HepG2 (cell line): ENCODE results near the gene TMEM240. TPM values are rescaled to one million over a fixed set of nuclear protein-coding genes. Genes with fewer than 3 reads are reported as not detected.
A peak's percentile ranks its signal among the peaks of the same experiment; 100 is the strongest.

Source experiments
- ADNP ChIP-seq: sonication (generic); formaldehyde crosslinking; IDR thresholded peaks from 2 replicates; pipeline ENCODE4 v1.4.0; 2020; ENCODE audit warnings: missing genetic modification reagents
- BRD4 ChIP-seq: sonication (generic); formaldehyde crosslinking; IDR thresholded peaks from 2 replicates; pipeline ENCODE4 v1.4.0; 2020; ENCODE audit warnings: missing genetic modification reagents
- CEBPB ChIP-seq: IDR thresholded peaks from 2 replicates; pipeline ENCODE4 v1.6.1; 2011; ENCODE audit warnings: low read depth, low read length, improper control_type of control experiment, borderline replicate concordance
- SAP130 ChIP-seq: IDR thresholded peaks from 2 replicates; pipeline ENCODE4 v1.6.1; 2016; ENCODE audit warnings: low read depth
- SCMH1 ChIP-seq: sonication (generic); formaldehyde crosslinking; IDR thresholded peaks from 2 replicates; pipeline ENCODE4 v1.9.0; 2021; ENCODE audit warnings: missing genetic modification reagents, mild to moderate bottlenecking, borderline replicate concordance
- SETDB1 ChIP-seq: sonication (generic); formaldehyde crosslinking; IDR thresholded peaks from 2 replicates; pipeline ENCODE4 v1.5.1; 2020; ENCODE audit warnings: missing genetic modification reagents, mild to moderate bottlenecking, borderline replicate concordance
- SMAD9 ChIP-seq: sonication (generic); formaldehyde crosslinking; IDR thresholded peaks from 2 replicates; pipeline ENCODE4 v1.5.1; 2020; ENCODE audit warnings: mild to moderate bottlenecking, missing genetic modification reagents
- SNRNP70 ChIP-seq: fragments of 200-400 bp; formaldehyde crosslinking; IDR thresholded peaks from 2 replicates; pipeline ENCODE4 v1.6.1; 2017; ENCODE audit warnings: mild to moderate bottlenecking, low read depth, low read length, moderate library complexity
- SP2 ChIP-seq: sonication (generic); formaldehyde crosslinking; IDR thresholded peaks from 2 replicates; pipeline ENCODE4 v1.5.1; 2020; ENCODE audit warnings: mild to moderate bottlenecking, missing genetic modification reagents
- TBX3 ChIP-seq: fragments of 450-650 bp; IDR thresholded peaks from 2 replicates; pipeline ENCODE4 v1.6.1; 2017; ENCODE audit warnings: antibody characterized with exemption, mild to moderate bottlenecking, inconsistent platforms, borderline replicate concordance
- ZNF180 ChIP-seq: sonication (generic); formaldehyde crosslinking; IDR thresholded peaks from 2 replicates; pipeline ENCODE4 v1.4.0; 2020; ENCODE audit warnings: low read depth, missing genetic modification reagents, borderline replicate concordance
- ZNF235 ChIP-seq: sonication (generic); formaldehyde crosslinking; IDR thresholded peaks from 2 replicates; pipeline ENCODE4 v1.8.1; 2023; ENCODE audit warnings: mild to moderate bottlenecking, missing genetic modification reagents, borderline replicate concordance
- ZNF615 ChIP-seq: sonication (generic); formaldehyde crosslinking; IDR thresholded peaks from 2 replicates; pipeline ENCODE4 v1.5.0; 2020; ENCODE audit warnings: mild to moderate bottlenecking, missing genetic modification reagents, borderline replicate concordance
- polyA plus RNA-seq, 8 experiments: library from polyadenylated mRNA; depleted of rRNA in 3 of 8; stranded (reverse) in 7 of 8; unstranded in 1 of 8; fragments of >200 nt; fragmentation: Illumina TruSeq in 4 of 8; extraction: Trizol in 4 of 8; gene quantifications; 2 replicates each; pipeline versions ENCODE4 v1.2.1 to v1.2.3, GENCODE V29; 2011 to 2016; ENCODE audit warnings: low read depth in 4 of 8, missing spikeins in 1 of 8, mixed read lengths in 1 of 8; ENCODE audit not compliant: insufficient read depth in 1 of 8
- total RNA-seq, 5 experiments: library from RNA; depleted of rRNA; stranded (reverse); fragments of >200 nt; fragmentation: Illumina TruSeq; extraction: Trizol; gene quantifications; 2 replicates each; pipeline ENCODE4 v1.2.3, GENCODE V29; 2016; ENCODE audit warnings: low read depth in 1 of 5
- TF ChIP-seq, protein P1 (sequence below): sonication (generic); formaldehyde crosslinking; IDR thresholded peaks from 2 replicates; pipeline ENCODE4 v1.4.0; 2020; ENCODE audit warnings: missing genetic modification reagents
- TF ChIP-seq, protein P2 (sequence below), 2 experiments: sonication (generic) in 1 of 2; formaldehyde crosslinking in 1 of 2; IDR thresholded peaks; 2 replicates each; pipeline versions ENCODE4 v1.5.1 to v1.6.1; 2011 to 2020; ENCODE audit warnings: borderline replicate concordance in 1 of 2, low read depth in 1 of 2, low read length in 1 of 2, mild to moderate bottlenecking in 1 of 2, missing genetic modification reagents in 1 of 2, moderate library complexity in 1 of 2
- TF ChIP-seq, protein P3 (sequence below): sonication (generic); formaldehyde crosslinking; IDR thresholded peaks from 2 replicates; pipeline ENCODE4 v1.5.0; 2020; ENCODE audit warnings: missing genetic modification reagents, mild to moderate bottlenecking, borderline replicate concordance
- TF ChIP-seq, protein P4 (sequence below): sonication (generic); formaldehyde crosslinking; IDR thresholded peaks from 2 replicates; pipeline ENCODE4 v1.9.0; 2022; ENCODE audit warnings: low read depth, missing genetic modification reagents
- TF ChIP-seq, protein P5 (sequence below): IDR thresholded peaks from 2 replicates; pipeline ENCODE4 v1.6.1; 2016; ENCODE audit warnings: low read depth
- TF ChIP-seq, protein P6 (sequence below): sonication (generic); formaldehyde crosslinking; IDR thresholded peaks from 2 replicates; pipeline ENCODE4 v1.5.0; 2020; ENCODE audit warnings: mild to moderate bottlenecking, low read depth, missing genetic modification reagents, borderline replicate concordance

The TMEM240 gene
- total and polyA plus RNA-seq, 2 of the 13 experiments (the other 11 are each of a cell fraction or from before 2014, with no cell fraction given), result 0.17 TPM; not detected in 1

DNA sequence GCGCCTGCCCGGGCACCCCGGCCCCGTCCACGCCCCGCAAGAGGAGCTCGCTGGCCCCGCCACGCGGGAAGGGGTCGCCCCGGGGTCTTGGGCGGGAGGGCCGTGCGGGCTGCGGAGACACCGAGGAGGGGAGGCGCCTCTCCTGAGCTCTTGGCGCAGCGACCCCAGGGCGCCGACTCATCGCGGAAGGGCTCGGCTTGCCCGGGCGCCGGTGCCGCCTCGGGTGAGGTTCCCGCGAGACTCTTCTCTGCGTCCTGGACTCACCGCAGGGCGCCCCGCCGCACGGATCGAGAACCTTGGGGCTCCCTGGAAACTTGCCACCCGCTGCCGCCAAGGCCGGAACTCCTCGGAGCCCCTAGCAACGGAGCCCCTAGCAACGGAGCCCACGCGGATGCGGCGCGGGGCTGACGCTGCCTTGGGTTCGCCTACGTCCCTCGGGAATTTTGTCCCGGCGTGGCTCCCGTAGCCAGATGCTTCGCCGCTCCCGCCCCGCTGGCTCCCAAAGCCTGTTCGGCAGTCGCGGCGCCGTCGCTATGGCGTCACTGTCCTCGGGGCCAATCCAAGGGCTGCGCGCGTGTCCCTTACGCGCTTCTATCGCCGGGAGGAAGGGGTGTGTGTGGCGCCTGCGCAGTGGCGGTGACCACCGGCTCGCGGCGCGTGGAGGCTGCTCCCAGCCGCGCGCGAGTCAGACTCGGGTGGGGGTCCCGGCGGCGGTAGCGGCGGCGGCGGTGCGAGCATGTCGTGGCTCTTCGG lies 28.7 kb downstream of the TMEM240 start, which contains the start of gene ATAD3A (continued):
- TF ChIP-seq, protein P1, sequence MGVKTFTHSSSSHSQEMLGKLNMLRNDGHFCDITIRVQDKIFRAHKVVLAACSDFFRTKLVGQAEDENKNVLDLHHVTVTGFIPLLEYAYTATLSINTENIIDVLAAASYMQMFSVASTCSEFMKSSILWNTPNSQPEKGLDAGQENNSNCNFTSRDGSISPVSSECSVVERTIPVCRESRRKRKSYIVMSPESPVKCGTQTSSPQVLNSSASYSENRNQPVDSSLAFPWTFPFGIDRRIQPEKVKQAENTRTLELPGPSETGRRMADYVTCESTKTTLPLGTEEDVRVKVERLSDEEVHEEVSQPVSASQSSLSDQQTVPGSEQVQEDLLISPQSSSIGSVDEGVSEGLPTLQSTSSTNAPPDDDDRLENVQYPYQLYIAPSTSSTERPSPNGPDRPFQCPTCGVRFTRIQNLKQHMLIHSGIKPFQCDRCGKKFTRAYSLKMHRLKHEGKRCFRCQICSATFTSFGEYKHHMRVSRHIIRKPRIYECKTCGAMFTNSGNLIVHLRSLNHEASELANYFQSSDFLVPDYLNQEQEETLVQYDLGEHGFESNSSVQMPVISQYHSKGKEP (CRISPR knock-in tag), result no peak
- TF ChIP-seq BRD4, result no peak; the same call in 1 of the 2 replicates
- TF ChIP-seq, protein P2, sequence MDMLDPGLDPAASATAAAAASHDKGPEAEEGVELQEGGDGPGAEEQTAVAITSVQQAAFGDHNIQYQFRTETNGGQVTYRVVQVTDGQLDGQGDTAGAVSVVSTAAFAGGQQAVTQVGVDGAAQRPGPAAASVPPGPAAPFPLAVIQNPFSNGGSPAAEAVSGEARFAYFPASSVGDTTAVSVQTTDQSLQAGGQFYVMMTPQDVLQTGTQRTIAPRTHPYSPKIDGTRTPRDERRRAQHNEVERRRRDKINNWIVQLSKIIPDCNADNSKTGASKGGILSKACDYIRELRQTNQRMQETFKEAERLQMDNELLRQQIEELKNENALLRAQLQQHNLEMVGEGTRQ (IDR thresholded peaks at IDR 0.05; ENCODE audit: low read depth, low read length), result no peak
- TF ChIP-seq, protein P2 (CRISPR knock-in tag; IDR thresholded peaks at IDR 0.05; ENCODE audit: borderline replicate concordance), result no peak; the same call in 1 of the 2 replicates
- TF ChIP-seq, protein P3, sequence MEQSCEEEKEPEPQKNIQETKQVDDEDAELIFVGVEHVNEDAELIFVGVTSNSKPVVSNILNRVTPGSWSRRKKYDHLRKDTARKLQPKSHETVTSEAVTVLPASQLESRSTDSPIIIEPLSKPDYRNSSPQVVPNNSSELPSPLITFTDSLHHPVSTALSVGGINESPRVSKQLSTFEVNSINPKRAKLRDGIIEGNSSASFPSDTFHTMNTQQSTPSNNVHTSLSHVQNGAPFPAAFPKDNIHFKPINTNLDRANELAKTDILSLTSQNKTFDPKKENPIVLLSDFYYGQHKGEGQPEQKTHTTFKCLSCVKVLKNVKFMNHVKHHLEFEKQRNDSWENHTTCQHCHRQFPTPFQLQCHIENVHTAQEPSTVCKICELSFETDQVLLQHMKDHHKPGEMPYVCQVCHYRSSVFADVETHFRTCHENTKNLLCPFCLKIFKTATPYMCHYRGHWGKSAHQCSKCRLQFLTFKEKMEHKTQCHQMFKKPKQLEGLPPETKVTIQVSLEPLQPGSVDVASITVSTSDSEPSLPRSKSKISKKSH (CRISPR knock-in tag), result peak; percentile 83
- TF ChIP-seq SETDB1, result no peak
- TF ChIP-seq, protein P4, sequence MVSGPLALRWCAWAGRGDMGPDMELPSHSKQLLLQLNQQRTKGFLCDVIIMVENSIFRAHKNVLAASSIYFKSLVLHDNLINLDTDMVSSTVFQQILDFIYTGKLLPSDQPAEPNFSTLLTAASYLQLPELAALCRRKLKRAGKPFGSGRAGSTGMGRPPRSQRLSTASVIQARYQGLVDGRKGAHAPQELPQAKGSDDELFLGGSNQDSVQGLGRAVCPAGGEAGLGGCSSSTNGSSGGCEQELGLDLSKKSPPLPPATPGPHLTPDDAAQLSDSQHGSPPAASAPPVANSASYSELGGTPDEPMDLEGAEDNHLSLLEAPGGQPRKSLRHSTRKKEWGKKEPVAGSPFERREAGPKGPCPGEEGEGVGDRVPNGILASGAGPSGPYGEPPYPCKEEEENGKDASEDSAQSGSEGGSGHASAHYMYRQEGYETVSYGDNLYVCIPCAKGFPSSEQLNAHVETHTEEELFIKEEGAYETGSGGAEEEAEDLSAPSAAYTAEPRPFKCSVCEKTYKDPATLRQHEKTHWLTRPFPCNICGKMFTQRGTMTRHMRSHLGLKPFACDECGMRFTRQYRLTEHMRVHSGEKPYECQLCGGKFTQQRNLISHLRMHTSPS (CRISPR knock-in tag), result no peak
- TF ChIP-seq, protein P5, sequence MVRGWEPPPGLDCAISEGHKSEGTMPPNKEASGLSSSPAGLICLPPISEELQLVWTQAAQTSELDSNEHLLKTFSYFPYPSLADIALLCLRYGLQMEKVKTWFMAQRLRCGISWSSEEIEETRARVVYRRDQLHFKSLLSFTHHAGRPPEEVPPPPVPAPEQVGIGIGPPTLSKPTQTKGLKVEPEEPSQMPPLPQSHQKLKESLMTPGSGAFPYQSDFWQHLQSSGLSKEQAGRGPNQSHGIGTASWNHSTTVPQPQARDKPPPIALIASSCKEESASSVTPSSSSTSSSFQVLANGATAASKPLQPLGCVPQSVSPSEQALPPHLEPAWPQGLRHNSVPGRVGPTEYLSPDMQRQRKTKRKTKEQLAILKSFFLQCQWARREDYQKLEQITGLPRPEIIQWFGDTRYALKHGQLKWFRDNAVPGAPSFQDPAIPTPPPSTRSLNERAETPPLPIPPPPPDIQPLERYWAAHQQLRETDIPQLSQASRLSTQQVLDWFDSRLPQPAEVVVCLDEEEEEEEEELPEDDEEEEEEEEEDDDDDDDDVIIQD, result no peak
- no peak for TF ChIP-seq ZNF235 (CRISPR knock-in tag)
- no peak for TF ChIP-seq SMAD9 (CRISPR knock-in tag)
- TF ChIP-seq SP2, result peak; percentile 73
- no peak for TF ChIP-seq ZNF180 (CRISPR knock-in tag)
- no peak for TF ChIP-seq TBX3
- TF ChIP-seq, protein P6, sequence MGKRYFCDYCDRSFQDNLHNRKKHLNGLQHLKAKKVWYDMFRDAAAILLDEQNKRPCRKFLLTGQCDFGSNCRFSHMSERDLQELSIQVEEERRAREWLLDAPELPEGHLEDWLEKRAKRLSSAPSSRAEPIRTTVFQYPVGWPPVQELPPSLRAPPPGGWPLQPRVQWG (CRISPR knock-in tag), result no peak
- no peak for TF ChIP-seq SNRNP70
- no peak for TF ChIP-seq SCMH1 (CRISPR knock-in tag)
- TF ChIP-seq SAP130, result peak; percentile 98
- TF ChIP-seq CEBPB, result no peak; the same call in 1 of the 2 replicates
- TF ChIP-seq ADNP (CRISPR knock-in tag), result no peak
- no peak for TF ChIP-seq ZNF615 (CRISPR knock-in tag)
